NCI-H128 (cell line): ENCODE data around the gene NAP1L1.

Experiments
- DNase-seq: peaks from one replicate; lab custom pipeline; 2025; ENCODE audit not compliant: unreplicated experiment; lab: John Stamatoyannopoulos, UW

Gene NAP1L1

DNA sequence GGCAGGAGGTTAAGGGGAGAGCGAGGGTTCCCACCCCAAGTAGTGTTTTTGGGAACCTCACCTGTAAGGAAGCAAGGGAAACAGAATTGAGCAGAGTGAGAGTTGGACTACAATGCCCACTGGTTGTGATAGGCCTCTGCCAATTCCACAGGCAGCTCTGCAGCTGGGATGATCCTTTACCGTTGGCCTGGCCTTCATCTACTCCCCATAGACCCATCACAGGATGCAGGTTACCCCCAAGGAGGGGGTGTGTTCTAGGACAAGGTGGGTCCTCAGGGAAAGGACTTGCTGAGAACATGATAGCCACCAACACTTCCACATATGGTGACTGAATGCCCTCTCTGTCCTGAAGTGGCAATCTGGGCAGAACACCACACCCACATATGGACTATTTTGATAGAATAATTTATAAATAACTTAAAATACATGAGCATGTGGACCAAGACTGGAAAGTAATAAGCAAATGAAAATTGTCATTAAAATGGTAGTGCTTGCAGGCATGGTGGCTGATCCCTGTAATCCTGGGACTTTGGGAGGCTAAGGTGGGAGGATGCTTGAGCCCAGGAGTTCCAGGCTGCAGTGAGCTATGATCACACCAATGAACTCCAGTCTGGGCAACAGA is 61.3 kb downstream of the NAP1L1 start:
- DNase-seq: no peak

DNA sequence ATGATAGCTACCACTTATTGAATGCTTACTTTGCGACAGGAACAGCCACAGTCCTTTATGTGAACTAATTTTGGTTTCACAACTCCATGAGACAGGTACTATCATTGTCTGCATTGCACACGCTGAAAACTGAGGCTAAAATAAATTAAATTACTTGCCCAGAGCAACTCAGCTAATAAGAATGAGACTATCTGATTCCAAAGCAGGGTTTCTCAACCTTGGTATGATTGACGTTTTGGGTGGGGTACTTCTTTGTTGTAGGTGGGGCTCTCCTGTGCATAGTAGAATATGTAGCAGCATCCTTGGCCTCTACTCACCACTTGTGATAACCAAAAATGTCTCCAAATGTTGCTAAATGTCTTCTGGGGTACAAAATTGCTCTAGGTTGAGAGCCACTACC is 62.0 kb downstream of the NAP1L1 start:
- no peak for DNase-seq

DNA sequence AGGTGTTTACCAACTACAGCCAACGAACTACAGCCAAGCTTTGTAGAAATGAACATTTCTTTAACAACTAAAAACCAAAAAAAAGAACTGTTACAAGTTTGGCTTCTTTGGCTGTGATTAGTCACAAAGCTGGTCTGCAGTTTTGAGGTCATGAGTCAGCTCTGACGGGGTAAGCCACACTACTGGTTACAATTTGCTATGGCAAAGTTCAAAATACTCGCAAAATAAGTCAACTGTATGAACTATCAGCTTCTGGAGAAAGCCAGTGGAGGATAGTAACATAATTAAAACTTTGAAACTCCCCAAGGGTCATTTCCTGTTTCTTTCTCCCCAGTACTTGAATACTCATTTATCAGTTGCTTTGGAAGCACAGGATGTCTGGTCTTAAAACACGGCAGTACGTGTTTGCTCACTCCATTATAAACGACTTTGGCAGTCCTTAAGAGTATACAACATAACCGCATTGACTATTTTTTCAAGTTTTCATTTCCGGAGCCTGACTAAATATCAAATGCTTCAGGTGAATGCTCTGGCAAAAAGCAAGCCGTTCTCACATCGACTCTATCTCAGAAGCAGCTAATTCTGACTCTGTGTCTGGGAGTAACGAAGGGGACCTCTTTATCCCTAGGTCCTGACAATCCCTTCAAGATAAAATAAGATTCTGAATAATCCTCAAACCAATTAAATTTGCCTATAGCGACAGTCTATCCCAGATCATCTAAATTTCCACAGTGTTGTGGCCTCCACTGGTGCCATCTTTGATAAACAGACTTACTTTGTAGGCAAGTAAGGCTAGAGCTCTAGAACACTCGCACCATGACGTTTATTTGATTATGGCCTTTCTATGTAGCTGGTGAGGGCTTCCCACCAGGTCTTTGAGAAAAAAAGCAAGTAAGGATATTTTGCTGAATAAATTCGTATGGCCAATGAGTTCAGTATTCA is 63.5 kb downstream of the NAP1L1 start:
- DNase-seq: no peak

DNA sequence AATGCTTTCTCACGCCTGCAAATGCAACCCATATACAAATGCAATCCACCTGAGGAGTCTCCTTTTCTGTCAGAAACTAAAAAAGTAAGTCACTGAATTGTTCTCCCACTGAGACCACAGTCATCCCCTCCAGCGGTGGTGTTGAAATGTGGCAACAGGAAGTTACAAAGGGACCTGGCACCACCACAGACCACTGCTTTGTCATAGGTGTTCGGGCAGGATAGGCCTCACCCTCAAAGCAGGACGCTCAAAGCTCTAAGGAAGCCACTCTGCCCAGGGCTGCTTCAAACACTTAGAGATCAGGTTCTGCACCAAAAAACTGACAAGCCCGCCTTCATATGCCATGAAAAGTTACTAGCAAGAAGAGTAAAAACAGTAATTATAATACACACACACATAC is 64.2 kb downstream of the NAP1L1 start:
- DNase-seq: no peak

DNA sequence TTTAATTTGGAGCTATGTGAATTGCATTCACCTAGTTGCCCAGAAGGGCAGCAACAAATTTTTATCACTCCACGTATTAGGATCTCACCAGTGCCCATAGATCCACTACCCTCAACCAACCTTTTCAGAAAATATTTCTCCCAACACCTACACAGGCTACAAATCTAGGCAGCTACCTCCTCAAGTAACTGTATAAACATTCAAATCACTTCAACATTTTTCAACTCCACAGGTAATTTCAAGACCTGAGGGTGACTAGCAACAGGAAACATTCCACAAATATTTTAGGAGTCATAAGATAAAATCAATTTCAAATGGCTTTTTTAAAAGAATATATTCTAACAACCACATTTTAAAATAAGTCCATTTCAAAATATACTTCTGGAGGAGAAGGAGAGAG is 65.8 kb downstream of the NAP1L1 start:
- DNase-seq: no peak

DNA sequence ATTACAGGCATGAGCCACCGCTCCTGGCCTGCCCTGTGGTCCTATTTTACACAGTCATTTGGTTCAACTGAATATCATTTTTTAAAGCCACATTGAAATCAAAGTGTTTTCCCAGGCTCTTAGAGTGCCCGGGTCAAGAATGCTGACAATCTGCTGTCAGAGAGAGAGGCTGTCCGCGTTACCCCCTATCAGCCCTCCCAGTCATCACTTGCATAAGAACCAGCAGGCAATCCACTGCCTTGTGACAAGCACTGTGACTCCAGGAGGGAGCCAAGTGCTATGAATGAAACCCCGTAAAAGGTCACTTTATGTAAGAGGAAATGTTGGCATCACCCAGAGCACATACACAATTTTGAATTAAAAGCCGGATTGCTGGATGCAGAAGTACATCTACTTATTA is 66.4 kb downstream of the NAP1L1 start:
- DNase-seq: no peak

DNA sequence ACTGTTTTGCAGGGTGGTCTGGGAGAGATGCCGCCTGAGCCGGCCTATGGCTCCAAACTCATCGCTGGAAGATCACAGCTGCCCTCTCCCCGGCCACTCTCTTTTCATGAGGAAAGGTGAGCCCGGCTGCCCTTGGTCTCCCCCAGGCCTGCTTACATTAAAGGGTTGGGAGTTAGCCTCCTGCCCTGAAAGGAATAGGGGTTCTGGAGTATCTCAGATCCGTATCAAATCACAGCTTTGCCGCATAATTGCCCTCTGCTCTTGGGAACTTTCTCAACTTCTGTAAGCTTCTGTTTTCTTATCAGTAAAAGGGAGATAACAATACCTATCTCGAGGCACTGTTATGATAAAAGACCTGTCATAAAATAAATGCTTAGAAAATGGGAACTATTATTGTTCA is 70.5 kb downstream of the NAP1L1 start:
- no peak for DNase-seq

DNA sequence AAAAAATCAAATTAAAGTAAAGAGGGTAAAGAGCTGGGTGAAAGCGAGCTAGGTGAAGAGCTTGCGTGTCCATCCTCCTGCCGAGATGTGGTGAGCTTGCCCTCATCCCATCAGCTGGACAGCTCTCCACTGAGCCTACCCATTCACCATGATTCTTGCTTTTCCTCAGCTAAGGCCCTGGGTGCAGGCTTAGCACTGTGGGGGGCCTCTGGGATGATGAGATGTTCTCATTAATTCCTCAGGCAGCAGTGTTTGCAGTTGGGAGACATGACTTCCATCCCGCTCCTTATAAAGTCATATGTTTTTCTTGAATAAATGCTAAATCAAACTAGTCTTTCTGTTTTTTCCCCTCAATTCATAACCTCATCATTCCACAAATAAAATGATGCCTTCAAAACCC is 70.9 kb downstream of the NAP1L1 start:
- no peak for DNase-seq

DNA sequence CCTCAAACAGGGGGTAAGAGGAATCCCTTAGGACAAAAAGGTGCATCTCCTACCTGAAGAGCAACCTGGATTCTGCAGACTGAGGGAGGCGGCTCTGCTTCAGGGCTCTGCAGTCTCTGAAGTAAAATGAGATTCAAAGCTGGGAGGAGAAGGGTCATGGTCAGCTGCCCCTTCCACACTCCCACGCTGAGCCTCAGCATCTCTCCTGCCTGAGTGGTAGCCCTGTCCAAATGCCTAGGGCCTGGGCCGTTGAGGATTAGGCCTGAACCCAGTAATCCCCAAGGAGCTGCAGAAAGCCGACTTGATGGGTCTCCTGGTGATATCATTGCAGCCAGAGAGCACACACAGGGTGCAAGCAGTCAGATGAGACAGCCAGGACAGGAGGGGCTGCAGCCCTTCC is 71.8 kb downstream of the NAP1L1 start:
- no peak for DNase-seq

DNA sequence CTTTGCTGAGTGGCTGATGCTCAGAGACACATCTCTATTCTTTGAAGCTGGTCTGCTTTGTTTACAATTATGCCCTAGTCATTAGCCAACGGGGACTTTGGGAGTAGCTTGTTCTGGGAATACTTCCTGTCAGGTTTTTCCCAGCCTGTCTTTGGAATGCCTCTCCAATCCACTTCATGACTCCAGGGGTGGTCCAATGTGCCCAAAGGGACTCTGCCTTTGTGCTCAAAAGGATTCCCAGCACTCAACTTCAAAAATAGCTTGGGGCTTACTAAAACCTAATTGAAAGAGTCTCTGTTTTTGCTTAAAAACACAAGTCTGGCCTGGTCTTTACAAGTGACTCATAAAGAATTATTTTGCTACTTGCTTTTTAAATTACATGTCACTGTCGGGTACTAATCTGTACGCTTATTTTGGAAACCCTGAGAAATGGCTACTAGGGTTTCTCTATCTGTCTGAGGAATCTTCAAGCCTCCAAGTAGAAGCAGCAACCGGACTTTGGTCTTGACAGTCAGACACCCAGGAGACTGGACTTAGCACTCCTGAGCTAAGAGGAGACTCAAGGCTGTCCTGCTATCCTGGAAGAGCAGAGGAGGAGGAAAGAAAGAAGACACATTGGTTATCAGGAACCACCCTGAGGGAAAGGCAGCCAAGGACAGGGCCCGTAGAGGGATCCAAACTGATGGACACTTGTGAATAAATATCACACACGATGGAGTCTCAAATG is 73.6 kb downstream of the NAP1L1 start:
- no peak for DNase-seq

DNA sequence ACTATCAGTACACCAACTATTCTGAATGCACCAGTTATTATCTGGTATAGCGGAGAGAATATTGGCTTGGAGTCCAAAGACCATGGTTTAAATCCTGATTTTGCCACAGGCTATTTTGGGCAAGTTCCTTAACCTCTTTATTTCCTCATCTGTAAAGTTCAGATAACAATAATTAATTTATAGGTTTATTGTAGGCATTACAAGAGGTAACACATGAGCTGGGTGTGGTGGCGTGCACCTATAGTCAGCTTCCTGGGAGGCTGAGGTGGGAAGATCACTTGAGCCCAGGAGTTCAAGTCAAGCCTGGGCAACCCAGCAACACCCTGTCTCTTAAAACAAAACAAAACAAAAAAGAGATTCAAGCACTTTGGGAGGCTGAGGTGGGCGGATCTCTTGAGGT is 76.1 kb downstream of the NAP1L1 start:
- no peak for DNase-seq

DNA sequence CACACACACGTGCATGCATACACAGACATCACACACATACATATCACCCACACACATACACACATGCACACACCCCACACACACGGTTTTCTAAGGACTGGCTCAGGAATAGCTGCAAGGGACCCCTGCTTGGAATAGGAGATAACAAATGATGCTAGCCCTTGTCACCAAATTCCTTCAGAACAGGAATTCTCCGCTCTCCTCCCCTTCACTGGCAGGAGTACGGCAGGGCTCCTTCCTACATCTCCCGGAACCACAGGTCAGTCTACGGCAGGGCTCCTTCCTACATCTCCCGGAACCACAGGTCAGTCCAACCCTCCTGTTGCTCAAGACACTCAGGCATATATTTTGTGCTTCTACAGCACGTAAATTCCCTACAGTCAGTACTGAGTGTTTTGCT is 76.8 kb downstream of the NAP1L1 start:
- DNase-seq: no peak

DNA sequence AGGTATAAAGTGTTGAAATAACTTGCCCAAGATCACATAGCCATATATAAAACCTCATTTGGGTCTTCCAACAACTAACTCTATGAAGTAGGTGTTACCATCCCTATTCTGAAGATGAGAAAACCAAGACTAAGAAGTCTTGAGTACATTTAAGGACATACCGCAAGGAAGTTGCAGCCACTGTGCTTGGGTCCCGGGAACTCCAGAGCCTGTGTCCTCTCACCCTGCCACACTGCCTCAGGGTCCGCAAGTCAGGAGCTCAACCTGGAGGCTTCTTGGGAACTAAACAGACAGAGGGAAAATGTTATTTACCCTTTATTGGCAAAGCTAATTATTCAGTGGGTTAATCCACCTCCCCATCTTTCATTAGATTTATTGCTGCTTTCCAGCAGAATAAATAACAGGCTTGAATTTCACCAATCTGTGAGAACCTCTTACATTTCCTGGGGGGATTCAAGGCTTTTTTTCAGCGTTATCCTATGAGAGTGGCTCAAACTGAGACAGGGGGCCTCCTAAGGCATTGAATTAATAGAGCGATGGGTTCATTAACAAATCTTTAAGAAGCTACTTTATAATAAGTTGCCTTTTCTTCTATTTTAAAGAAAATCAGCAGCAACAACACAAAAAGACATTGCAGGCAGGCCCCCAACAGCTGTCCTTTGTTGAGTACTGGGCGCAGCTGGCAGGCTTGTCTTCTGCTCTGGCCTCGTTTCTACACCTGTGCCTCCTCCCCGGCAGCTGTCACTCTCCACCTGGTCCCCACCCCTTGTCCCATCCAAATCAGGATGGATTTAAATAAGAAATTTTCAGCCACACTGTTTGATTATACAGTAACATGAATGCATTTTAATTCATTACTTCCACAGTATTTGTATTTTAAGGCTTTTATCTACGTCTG is 78.2 kb downstream of the NAP1L1 start:
- no peak for DNase-seq

DNA sequence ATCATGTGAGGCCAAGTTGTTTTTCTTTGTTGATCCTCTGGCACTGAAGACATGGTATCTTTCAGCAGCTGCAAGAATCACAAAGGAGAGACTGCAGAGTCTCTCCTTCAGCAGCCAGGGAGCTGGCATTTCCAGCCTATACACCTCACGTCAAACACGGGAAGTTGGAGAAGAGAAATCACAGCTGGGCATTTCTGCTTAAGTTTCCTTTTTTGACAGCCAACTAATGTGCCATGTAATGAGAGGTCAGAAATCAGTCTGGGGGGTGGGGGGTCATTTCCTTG is 81.2 kb downstream of the NAP1L1 start:
- no peak for DNase-seq

DNA sequence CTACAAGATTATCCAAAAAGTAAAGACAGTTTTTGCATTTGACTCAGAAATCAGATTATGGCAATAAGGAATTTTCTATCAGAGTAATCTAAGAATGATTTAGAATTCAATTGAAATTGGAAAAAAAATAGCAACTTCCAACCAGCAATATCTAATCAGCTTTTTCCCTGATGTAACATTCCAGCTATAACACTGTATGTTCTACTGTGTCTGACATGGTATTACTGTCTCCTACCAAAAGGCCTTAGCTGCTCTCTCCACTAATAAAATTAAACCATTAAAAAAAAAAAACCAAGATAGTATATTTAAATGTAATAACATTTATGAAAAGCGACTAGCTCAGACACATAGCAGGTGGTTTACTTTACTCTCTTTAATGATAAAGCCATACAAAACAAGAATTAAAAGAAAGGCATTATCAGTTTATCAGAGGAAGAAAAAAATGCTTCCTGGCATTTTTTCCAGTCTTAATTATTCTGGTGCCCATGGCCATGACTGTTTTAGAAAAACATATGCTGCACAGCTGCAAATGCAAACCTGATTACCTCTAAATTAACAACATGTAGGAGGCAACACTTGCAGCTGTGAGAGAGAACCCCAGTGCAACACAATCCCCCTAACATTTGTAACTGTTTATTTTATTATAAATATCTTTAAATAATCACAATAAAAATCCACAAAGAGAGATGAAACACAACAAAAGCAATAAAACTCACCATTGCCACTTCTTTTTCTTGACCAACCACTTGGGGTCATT is 81.7 kb downstream of the NAP1L1 start:
- no peak for DNase-seq

DNA sequence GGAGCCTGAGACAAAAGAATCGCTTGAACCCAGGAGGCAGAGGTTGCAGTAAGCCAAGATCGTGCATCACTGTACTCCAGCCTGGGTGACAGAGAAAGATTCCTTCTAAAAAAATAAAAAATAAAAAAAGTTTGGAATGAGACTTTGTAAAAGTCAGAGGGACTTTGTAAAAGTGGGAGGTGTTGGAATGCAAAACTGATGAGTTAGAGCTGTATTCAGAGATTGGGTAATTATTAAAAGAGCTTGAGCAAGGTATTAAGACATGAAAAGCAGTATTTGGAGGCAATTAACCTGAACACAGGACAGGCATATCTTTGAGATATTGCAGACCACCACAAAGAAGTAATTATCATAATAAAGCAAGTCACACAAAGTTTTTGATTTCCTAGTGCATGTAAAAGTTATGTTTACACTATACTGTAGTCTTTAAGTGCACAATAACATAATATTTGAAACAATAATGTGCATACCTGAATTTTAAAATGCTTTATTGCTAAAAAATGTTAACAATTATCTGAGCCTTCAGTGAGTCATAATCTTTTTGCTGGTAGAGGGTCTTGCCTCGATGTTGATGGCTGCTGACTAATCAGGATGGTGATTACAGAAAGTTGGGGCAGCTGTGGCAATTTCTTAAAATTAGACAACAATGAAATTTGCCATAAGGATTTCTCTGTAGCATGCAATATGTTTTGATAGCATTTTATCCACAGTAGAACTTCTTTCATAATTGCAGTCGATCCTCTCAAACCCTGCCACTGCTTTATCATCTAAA is 86.0 kb downstream of the NAP1L1 start:
- DNase-seq: no peak

DNA sequence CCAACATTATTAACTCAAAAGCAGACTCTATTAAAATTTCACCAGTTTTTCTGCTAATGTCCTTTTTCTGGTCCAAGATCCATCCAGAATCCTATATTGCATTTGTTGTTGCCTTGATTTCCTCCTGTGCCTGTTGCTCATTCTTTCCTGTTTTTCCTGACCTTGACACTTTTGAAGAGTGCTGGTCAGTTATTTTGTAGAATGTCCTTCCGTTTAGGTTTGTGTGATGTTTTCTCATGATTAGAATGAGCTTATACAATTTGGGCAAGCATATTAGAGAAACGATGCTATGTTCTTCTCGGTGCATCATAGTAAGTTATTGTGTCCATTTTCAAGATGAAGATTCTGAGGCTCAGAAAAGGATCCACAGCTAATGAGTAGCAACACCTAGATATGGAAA is 86.8 kb downstream of the NAP1L1 start:
- no peak for DNase-seq

DNA sequence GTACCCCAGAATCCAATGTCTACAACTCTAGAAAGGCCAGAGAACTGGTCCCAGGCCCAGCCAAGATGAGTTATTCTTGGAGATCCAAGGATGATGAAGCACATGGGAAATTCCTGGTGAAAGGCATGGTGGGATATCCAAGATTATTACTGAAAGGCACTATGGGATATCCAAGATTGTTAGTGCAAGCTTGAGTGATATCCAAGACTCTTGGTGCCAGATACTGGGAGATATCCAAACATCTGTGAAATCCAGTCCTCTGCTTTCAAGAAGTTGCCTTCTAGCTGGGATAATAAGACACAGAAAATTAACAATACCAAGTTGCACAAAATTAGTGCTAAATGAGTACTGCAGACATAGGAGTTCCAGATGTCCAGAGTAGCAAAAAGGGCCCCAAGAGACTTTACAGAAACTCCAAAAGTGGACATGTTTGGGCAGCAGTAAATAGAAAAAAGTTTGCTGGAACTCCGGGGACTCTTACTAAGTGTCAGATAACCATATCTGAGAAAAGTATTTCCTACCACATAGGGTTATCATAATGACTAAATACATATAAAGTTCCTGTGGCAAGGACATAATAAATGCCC is 87.5 kb downstream of the NAP1L1 start:
- no peak for DNase-seq

DNA sequence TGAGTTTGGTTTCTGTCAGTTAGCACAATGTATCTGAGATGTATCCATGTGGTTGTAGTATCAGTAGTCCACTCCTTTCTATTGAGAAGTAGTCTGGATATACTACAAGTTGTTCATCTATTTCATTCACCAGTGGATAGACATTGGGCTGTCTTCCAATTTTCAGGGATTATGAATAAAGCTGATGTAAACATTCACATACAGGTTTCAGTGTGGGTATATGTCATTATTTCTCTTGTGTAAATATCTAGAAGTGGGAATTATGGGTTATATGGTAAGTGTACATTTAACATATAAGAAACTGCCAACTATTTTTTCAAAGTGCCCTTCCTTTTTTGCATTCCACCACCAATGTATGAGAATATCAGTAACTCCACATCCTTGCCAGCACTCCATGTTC is 88.8 kb downstream of the NAP1L1 start:
- DNase-seq: no peak
